Activated CD8-positive, alpha-beta memory T cell treated with anti-CD3 and anti-CD28 coated beads, Interleukin-2, amount 50 U/mL, for 4 hours (primary cell): ENCODE results near the gene MTCL3.
"Not testable (repeated sequence)": the region's sequence is repeated elsewhere in the genome, so short reads cannot be mapped to it uniquely, and the experiment has no call there.

Source experiments
- DNase-seq: peaks from one replicate; pipeline ENCODE4 v3.0.0-alpha.2; 2020

The MTCL3 gene

DNA sequence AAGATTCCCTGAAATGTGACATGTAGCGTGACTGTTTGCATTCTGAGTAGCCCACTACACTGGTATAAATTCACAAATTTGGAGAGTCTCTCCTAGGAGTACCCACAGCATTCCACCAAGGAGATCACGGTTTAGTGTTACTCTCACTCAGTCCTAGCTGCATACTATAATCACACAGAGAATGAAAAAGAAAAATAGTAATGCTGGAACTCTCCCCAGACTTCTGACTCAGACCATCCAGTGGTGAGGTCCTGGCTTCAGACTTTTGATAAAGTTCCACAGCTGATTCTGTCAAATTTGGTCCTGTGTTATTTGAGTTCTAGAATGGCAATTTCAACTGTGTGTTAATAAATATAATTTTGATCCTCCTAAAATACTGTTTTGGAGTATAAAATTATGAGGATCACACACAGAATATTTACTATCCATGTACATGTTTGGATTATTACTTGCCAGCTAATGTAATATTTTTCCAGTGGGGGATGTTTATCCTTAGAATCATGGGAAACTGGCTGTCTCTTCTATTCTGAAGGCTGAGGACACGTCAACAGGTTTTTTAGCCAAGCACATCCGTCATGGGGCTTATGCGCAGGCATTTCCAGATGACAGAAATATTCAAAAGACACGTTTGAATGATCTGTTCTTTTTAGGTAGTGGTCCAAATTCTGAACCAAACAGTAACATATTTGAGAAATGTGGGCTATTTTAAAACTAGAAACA, 54.8 kb downstream of the MTCL3 start:
- DNase-seq: no peak

GRCh38 chr6:127463056-127463455, 56.1 kb downstream of the MTCL3 start:
- DNase-seq: no peak

GRCh38 chr6:127462376-127462775, 56.8 kb downstream of the MTCL3 start:
- DNase-seq: no peak

GRCh38 chr6:127460465-127460864, 58.7 kb downstream of the MTCL3 start:
- no peak for DNase-seq

DNA sequence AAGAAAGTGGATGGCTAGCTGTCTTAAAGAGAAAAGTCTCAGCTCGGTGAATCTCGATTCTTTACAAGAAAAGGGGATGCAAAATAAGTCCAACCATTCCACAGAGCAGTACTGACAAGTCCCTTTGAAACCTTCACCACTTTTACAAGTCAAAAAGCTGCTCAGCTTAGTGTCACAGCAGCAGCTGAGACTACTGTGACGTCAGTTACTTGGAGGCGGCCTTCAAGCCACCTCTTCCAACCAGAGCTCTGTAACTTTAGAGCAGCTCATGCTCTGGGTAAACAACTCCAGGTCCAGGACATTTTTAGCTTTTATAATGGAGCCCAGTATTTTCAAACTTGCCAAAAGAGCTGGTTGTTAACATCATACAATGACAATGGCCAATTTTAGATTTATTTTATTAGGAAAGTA, 59.9 kb downstream of the MTCL3 start, which contains the start of gene KIAA0408:
KIAA0408 (minus strand) TSS at position 159 of the 411 bp plus-strand sequence. CDS start 5,408 bp downstream, outside the sequence.
- no peak for DNase-seq

DNA sequence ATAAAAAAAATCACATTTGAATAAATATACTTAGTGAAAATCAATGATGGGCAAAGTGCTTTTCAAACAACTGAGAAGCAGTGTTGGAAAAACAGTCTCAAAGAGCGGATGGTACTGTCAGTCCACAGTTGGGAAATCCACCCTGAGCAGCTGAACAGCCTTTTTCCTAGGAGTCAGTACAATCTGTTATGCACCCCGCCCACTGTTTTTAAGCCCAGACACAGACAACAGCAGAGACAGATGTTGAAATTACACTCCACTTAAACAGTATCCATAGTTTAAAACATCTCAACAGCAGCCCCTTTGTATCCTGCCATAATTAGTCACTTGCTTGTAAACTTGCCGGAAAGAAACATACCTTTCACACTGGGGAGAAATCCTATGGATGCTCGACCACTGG, 60.3 kb downstream of the MTCL3 start:
- no peak for DNase-seq

- no peak for DNase-seq
These were observed 60.9 kb downstream of the MTCL3 start for GRCh38 chr6:127458222-127458621.

- no peak for DNase-seq
These were observed 61.6 kb downstream of the MTCL3 start for GRCh38 chr6:127457456-127458064.

GRCh38 chr6:127456465-127456864, 62.7 kb downstream of the MTCL3 start:
- DNase-seq: no peak

GRCh38 chr6:127453845-127454619, 65.1 kb downstream of the MTCL3 start:
- no peak for DNase-seq

- DNase-seq: no peak
These were observed 66.3 kb downstream of the MTCL3 start for GRCh38 chr6:127452803-127453202.

GRCh38 chr6:127451388-127451787, 67.7 kb downstream of the MTCL3 start:
- no peak for DNase-seq

DNA sequence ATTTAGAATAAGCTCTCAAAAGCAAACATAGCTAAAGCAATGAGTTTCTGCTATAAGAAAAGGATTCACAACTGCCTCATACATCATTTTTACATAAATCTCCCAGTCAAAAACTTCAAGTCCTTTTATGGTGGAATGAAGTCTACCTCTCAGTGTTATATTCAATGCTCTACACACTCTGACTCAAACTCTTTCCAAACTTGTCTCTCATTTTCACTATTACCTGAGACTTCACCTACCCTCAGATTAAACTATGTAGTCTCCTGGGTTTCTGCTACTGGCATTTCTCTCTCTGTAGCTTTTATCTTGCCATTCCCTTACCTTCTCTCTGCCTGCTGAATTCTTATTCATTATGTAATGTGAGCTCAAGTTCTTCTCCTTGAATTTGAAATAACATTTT, 71.4 kb downstream of the MTCL3 start:
- no peak for DNase-seq

GRCh38 chr6:127446356-127446755, 72.8 kb downstream of the MTCL3 start:
- DNase-seq: no peak

- DNase-seq: no peak
These were observed 77.3 kb downstream of the MTCL3 start for GRCh38 chr6:127441881-127442280.

- no peak for DNase-seq
These were observed 79.4 kb downstream of the MTCL3 start for GRCh38 chr6:127439718-127440117.

DNA sequence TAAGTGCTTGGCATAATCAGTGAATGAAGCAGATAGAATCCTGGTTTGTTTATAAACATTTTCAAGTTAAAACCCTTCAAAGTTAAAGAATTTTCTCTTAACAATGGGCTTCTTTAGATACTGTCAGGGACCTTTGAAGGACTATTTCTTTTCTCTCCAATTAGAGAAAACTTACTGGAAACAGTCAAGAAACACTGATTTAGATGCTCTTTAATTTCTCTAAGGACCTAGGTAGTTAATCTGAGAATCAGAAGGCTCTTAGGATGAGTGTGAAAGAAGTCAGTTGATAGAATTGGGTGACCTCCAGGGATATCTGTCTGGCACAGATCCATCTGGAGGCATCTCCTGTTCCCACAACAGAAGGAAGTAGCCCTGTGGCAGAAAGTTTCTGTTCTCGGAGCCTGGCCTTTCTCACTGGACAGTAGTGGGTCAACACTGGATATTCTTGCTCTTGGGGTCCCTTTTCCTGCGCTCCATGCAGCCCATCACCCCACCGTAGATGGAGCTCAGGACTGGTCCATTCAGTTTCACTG, 82.5 kb downstream of the MTCL3 start:
- no peak for DNase-seq

DNA sequence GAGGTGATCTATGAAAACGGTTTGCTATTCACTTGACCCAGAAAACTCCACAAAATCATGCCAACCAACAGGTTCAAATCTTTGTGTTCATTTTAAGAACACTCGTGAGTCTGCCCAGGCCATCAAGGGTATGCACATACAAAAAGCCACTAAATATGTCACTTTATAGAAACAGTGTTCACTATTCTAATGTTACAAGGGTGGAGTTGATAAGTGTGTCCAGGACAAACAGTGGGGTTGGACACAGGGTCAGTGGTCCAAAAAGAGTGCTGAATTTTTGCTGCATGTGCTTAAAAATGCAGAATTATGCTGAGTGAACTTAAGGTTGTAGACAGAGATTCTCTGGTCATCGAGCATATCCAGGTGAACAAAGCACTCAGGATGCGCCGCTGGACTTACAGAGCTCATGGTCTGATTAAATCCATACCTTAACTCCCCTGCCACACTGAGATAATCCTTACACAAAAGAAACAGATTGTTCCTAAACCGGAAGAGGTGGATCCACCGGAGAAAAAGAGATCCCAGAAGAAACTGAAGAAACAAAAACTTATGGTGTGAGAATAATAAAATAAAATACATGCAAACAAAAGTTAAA, 83.4 kb downstream of the MTCL3 start:
- no peak for DNase-seq

DNA sequence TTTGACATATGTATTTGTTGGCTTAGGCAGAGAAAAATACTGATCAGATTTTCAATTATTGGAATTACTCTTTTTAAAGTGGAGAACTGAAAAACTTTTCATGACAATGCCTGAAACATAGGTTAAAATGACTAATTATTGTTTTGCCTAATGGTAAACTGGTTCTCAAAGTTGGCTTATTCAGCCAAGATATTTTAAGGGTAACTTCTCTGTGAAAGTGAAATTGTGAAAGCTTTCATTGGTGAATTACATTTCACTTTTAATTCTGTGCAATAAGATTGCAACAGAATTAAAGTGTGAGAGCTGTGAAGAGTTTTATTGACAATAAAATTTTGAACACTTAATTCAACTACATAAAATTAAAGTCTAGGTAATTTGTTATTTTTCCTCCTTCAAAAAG, 84.5 kb downstream of the MTCL3 start:
- DNase-seq: no peak

- not testable (repeated sequence) for DNase-seq
These were observed 90.6 kb downstream of the MTCL3 start for GRCh38 chr6:127428562-127428961.

GRCh38 chr6:127423921-127424320, 95.2 kb downstream of the MTCL3 start:
- DNase-seq: no peak
